Muscle of leg (tissue), 11 donors: Measurements from ENCODE around the gene ACSF3. TPM values are rescaled to one million over a fixed set of nuclear protein-coding genes. Genes with fewer than 3 reads are reported as not detected.
A peak's percentile ranks its signal among the peaks of the same experiment; 100 is the strongest.

ENCODE experiments used
- DNase-seq: peaks from one replicate; pipeline ENCODE4 v3.0.0; 2013
- H3K27ac ChIP-seq: one replicate; pipeline ENCODE4 v1.5.1; 2013; ENCODE audit warnings: mild to moderate bottlenecking, low read length, control low read depth
- H3K27me3 ChIP-seq: one replicate; pipeline ENCODE4 v1.6.1; 2013; ENCODE audit warnings: low read length; ENCODE audit not compliant: control insufficient read depth, insufficient read depth
- H3K36me3 ChIP-seq: one replicate; pipeline ENCODE4 v1.6.1; 2013; ENCODE audit warnings: low read length; ENCODE audit not compliant: control insufficient read depth, insufficient read depth
- H3K4me1 ChIP-seq: one replicate; pipeline ENCODE4 v1.6.1; 2013; ENCODE audit warnings: low read length; ENCODE audit not compliant: control insufficient read depth, insufficient read depth
- H3K4me3 ChIP-seq: one replicate; pipeline ENCODE4 v1.5.1; 2013; ENCODE audit warnings: low read length, control low read depth
- H3K9me3 ChIP-seq: replicated peaks from 2 replicates; pipeline ENCODE4 v1.6.1; 2013; ENCODE audit warnings: low read depth, low read length; ENCODE audit not compliant: control insufficient read depth
- whole genome bisulfite sequencing: methylation state at CpG from one replicate; pipeline ENCODE4 v1.1.5; 2013; ENCODE audit warnings: missing lambda C conversion rate; ENCODE audit not compliant: insufficient coverage; 5-methylcytosine and 5-hydroxymethylcytosine counted together
- polyA plus RNA-seq, 8 donors: library from polyadenylated mRNA; unstranded; fragments of 120-200 nt; gene quantifications; one replicate each; pipeline versions ENCODE4 v1.2.1 to v1.2.3, GENCODE V29; 2013; ENCODE audit warnings: inconsistent platforms in 1 of 8, low replicate concordance in 1 of 8; ENCODE audit not compliant: insufficient read length in 8 of 8, insufficient read depth in 1 of 8
- total RNA-seq: library from RNA; stranded (reverse); fragments of 120-200 nt; gene quantifications from one replicate; pipeline ENCODE4 v1.2.4, GENCODE V29; 2013

Gene ACSF3
- total and polyA plus RNA-seq, 9 donors = 13.4 to 18.6 (median 16.7) TPM

DNA sequence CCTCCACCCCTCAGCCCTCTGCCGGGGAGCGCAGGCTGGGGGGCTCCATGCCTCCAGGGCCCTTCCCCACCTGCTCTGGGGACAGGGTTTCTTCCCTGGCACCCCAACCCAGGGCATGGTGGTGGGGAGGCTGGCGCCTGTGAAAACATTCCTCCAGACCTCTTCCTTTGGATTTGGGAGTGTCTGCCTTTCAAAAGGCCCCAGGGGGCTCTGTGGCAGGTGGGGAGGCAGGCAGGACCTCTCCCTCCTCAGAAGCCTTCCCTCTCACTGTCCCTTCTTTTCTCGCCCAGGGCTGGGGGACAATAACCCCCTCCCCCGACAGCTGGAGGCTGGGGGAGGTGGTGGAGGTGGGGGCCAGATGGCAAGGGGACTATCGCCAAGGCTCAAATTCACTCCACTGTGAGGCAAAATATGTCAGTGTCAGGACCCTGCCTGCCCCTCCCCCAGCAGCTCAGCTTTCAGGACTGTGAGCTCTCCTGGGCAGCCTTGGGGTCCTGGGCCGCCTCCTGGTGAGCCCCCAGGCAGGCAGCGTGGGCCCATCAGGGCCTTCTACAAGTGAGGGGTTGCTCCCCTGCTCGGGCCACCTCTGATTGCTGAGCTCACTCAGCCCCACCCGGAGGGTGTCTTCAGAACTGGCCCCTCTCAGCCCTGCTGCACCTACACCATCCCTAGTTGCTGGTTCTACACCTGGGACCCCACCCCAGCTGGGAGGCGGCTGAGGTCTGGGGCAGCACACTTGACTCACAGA, 79.7 kb downstream of the ACSF3 start:
- Histone ChIP-seq H3K27ac (peak overlapping the region; percentile 86), H3K9me3 (no peaks in the 10 kb centered on the region), H3K4me1 (peaks cover 71% of the 10 kb centered on the region), H3K4me3 (peak overlapping the region; percentile 88), H3K36me3 (peaks cover 14% of the 10 kb centered on the region), H3K27me3 (peaks cover 27% of the 10 kb centered on the region)
- DNase-seq = no peak
- WGBS = 34% methylated on average over 6 of the region's 11 CpGs

DNA sequence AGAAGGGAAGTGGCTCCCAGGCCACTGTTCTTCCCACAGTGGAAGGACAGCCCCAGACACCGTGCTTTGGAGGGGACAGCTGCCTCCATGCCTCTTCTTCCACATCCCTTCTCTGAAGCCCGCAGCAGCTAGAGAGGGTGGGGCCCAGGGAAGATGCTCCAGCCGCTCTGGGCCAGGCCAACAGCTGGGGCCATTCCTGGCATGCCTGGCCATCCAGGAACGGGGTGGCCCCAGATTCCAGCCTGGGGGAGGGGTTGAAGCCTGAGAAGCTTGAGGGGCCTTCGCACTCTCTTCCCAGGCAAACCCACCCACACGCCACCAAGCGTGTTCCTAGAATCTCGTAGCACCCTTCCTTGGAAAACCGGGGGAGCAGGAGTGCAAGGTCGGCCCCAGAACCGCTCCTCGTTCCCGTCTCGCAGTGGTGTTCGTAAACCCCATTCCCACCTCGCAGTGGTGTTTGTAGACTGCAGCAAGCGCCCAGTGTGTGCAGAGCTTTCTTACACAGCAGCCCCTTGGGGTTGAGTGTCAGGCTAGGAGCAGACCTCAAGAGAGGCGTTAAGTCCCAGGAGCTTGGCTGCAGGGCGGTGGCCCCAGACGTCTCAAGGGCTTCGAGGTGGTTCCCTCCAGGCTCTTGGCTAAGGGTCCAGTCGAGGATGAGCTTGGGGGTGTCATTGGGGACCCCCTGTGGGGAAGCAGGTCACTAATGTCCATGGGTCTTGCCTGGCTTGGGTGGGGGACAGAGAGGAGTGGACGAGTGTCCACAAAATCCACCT, 80.6 kb downstream of the ACSF3 start:
- H3K27me3 ChIP-seq = peaks cover 27% of the 10 kb centered on the region
- H3K4me3 ChIP-seq = peak overlapping the region; percentile 88
- H3K27ac ChIP-seq = peak overlapping the region; percentile 86
- DNase-seq = peak; percentile 71
- H3K36me3 ChIP-seq = peaks cover 16% of the 10 kb centered on the region
- H3K4me1 ChIP-seq = peaks cover 74% of the 10 kb centered on the region
- no peaks in the 10 kb centered on the region for H3K9me3 ChIP-seq
- 45% methylated on average over 10 of the region's 23 CpGs for WGBS

DNA sequence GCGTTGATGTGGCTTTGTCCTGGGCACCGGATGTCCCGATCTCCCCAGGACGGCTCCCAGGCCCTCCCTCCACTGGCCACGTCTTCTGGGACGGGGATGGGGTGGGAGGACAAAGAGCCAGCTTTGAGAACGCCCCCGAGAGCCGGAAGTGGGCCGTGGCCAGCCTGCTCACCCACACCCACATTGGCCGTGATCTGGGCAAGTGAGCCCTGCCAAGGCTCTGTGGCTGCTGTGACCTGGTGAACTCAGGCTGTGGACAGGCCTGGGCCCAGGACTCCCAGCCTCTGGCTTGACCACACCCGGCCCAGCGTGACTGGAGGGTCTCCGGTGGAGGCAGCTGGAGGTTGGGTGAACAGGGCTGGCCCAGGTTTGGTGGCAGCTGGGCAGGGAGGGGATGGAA, 81.2 kb downstream of the ACSF3 start:
- Histone ChIP-seq H3K4me1 (peaks cover 74% of the 10 kb centered on the region), H3K4me3 (peak overlapping the region; percentile 88), H3K9me3 (no peaks in the 10 kb centered on the region), H3K36me3 (peaks cover 23% of the 10 kb centered on the region), H3K27me3 (peaks cover 20% of the 10 kb centered on the region), H3K27ac (peak overlapping the region; percentile 69)
- WGBS = 80% methylated on average over 5 of the region's 14 CpGs
- no peak for DNase-seq

DNA sequence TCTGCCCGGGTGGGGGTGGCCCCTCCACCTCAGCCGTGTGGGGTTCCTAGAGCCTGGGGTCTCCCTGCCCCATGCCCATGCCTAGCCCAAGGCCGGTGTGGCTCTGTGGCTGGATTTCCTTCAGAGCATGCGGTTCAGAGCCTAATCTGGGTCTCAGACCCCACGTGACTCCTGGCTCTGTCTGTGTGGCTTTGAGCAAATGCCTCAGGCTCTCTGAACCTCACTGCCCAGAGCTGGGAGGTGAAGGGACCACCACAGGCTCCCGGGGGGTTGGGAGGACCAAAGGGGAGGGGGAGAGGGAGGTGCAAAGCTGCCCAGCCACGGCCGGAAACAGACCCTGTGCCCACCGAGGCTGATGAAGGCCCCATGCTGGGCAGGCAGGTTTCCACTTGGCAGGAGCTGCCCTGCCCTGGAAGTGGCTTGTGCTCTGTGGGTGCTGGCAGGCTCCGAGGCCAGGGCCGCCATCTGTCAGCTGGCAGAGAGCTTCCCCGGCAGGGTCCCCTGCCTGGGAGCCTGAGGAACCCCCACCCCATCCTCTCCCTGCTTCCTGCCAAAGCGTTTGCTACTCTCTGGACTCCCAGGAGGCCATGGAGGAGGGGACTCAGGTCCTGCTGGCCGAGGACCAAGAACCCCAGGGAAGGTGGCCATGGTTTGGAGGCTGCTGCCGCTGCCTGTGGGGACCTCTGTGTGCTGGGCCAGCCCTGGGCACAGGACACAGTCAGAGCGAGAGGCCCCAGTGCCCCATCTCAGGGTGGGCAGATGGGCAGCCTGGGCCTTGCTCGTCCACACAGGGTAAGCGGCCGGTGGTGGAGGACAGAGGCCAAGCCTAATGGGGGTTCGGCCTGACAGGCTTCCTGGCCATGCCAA, 81.9 kb downstream of the ACSF3 start:
- Histone ChIP-seq H3K9me3 (no peaks in the 10 kb centered on the region), H3K4me3 (peak overlapping the region; percentile 88), H3K4me1 (peaks cover 71% of the 10 kb centered on the region), H3K27me3 (peaks cover 14% of the 10 kb centered on the region), H3K36me3 (peaks cover 29% of the 10 kb centered on the region), H3K27ac (peak overlapping the region; percentile 69)
- peak; percentile 52 for DNase-seq
- 35% methylated on average over 17 of the region's 20 CpGs for WGBS

DNA sequence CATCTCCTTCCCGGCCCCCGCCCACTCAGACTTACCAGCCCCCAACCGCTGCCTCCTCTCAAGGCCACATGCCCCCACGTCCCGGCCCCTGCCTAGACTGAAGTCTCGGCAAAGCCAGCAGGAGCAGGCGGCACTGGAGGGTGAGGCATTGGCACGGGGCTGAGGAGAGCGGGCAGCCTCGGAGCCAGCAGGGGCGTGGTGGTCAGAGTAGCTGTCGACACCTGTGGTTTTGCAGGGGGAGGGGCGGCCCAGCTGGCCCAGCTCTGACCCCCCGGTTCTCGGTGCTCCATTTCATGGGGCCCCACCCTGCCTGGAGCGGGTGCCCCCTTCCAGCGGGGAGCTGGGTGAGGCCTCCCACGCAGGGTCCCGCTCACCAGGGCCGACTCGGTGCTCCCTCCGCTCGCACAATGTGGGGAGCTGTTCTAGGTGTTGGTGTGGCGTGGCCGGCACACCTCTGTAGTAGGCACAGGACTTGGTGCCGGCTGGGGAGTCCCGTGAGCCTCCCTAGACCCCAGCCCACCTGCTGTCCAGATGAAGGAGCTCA, 82.6 kb downstream of the ACSF3 start:
- DNase-seq = peak; percentile 56
- H3K4me3 ChIP-seq = peak overlapping the region; percentile 88
- H3K9me3 ChIP-seq = no peaks in the 10 kb centered on the region
- H3K4me1 ChIP-seq = peaks cover 65% of the 10 kb centered on the region
- H3K36me3 ChIP-seq = peaks cover 29% of the 10 kb centered on the region
- H3K27ac ChIP-seq = peak overlapping the region; percentile 69
- 65% methylated on average over 11 of the region's 27 CpGs for WGBS
- peaks cover 8% of the 10 kb centered on the region for H3K27me3 ChIP-seq

DNA sequence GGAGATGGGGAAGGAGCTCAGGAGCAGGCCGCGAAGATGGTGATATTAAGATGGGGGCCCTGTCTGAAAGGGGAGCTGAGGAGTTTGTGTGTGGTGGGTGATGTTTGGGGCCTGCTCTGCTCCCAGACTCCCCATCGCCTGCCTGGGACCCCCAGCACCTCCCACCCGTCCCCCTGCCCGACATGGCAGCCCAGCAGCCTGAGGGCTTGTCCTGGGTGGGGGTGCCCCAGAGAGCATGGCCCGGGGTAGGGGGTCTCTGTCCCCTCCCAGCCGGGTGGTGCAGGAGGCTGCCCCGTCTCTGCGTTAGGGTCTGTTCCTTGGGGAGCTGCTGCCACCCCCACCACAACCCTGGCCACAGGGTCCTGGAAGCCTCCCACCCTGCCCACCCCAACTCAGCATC, 83.1 kb downstream of the ACSF3 start:
- no peak for DNase-seq
- 76% methylated on average over 5 of the region's 9 CpGs for WGBS
- H3K36me3 ChIP-seq = peaks cover 29% of the 10 kb centered on the region
- no peak overlapping the region for H3K4me3 ChIP-seq
- peaks cover 65% of the 10 kb centered on the region for H3K4me1 ChIP-seq
- no peaks in the 10 kb centered on the region for H3K9me3 ChIP-seq
- H3K27ac ChIP-seq = peak overlapping the region; percentile 15
- H3K27me3 ChIP-seq = peaks cover 5% of the 10 kb centered on the region

DNA sequence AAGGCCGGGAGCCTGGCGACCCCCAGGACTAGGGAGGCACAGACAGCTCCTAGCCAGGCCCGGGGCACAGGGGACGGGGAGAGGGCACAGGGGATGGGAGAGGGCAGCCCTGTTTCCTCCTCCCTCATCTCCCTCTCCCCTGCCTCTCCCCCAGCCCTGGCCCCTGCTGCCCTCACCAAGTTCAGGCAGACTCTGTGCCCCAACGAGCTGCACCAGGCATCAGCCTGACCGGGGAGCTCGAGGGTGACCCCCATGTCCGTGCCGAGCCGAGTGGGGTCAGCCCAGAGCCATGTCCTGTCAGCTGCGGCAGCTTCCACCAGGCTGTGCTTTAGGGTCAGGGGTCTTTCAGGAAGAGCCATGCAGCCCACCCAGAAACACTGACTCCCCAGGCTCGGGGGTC, 83.8 kb downstream of the ACSF3 start:
- H3K36me3 ChIP-seq = peaks cover 30% of the 10 kb centered on the region
- peaks cover 63% of the 10 kb centered on the region for H3K4me1 ChIP-seq
- H3K4me3 ChIP-seq = no peak overlapping the region
- peaks cover under 1% of the 10 kb centered on the region for H3K27me3 ChIP-seq
- no peaks in the 10 kb centered on the region for H3K9me3 ChIP-seq
- no peak overlapping the region for H3K27ac ChIP-seq
- no peak for DNase-seq
- 60% methylated on average over 8 of the region's 12 CpGs for WGBS

DNA sequence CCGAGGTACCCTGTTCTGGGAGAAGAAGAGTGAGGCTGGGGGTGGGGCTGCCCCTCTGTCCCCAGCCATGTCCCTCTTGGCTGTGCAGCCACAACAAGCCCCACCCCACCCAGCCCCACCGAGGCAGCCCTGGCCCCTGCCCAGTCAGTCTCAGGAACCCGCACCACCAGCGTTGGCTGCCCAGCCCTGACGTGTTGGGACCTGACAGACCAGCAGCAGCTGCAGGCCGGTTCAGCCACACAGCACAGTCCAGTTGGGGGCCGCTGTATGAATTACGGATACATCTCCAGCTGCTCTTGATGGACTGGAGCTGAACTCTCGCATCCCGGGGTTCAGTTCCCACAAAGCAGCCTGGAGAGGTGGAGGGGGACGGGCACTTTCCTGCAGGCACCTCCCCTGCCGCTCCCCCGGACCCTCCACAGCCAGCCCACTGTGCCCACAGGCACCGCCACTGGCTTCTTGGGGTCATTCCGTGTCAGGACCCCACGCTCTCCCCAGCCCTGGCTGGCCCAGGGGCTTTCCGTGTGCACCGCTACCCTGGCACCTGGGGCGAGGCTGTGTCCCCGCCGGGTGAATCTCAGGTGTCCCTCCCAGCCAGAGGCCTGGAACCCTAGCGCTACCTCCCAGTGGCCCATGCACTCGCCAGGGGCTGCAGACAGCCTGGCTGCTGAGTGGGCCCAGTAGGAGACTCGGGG, 84.9 kb downstream of the ACSF3 start:
- Histone ChIP-seq H3K36me3 (peaks cover 37% of the 10 kb centered on the region), H3K27me3 (no peaks in the 10 kb centered on the region), H3K4me3 (no peak overlapping the region), H3K9me3 (no peaks in the 10 kb centered on the region), H3K4me1 (peaks cover 56% of the 10 kb centered on the region), H3K27ac (peak overlapping the region; percentile 42)
- WGBS = 66% methylated on average over 21 of the region's 24 CpGs
- no peak for DNase-seq

DNA sequence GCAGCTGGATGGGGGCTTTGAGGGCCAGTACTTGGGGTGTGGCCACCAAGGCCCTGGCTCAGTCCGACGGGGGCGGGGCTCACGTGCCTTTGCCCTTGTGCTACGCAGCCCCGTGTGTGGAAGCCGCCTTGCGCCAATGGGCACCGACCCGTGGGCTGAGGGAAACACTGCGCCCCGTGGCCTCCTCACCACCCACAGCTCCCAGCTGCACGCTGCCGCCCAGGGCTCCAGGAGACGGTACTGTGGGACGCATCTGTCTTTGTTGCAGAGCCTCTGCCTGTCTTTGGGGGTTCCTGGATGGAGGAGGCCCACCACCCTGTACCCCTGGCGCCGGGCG, 85.5 kb downstream of the ACSF3 start:
- H3K4me1 ChIP-seq = peaks cover 51% of the 10 kb centered on the region
- no peak for DNase-seq
- no peak overlapping the region for H3K27ac ChIP-seq
- peaks cover 42% of the 10 kb centered on the region for H3K36me3 ChIP-seq
- WGBS = 79% methylated on average over 13 of the region's 19 CpGs
- no peaks in the 10 kb centered on the region for H3K9me3 ChIP-seq
- H3K4me3 ChIP-seq = no peak overlapping the region
- no peaks in the 10 kb centered on the region for H3K27me3 ChIP-seq
